IMR-90 (cell line): ENCODE results near the gene DCDC2. TPM values are rescaled to one million over a fixed set of nuclear protein-coding genes. Genes with fewer than 3 reads are reported as not detected.

Experiments
- ATAC-seq: fragments of 200-7000 bp; cut with Tn5 transposase; 2 replicates; pipeline ENCODE4 v1.9.1; 2020; ENCODE audit warnings: low read depth, mild to moderate bottlenecking, moderate library complexity
- BruUV-seq: library from RNA; stranded (reverse); fragments of 400-500 nt; replicated peaks from 2 replicates; lab custom pipeline; 2021; lab: Mats Ljungman, UMichigan
- CTCF ChIA-PET: fragments of 300-600 bp; formaldehyde crosslinking; extraction: SDS; loops from one replicate; lab custom pipeline; 2021; ENCODE audit warnings: antibody characterized with exemption; lab: Yijun Ruan, JAX
- POLR2A ChIA-PET: fragments of 300-600 bp; sonication (Branson Sonifier 250); formaldehyde crosslinking; loops from one replicate; lab custom pipeline; 2022; ENCODE audit warnings: antibody characterized with exemption; ENCODE audit not compliant: unreplicated experiment; lab: Charles Lee
- DNase-seq: peaks from one replicate; pipeline ENCODE4 v3.0.0; 2013
- H2AFZ ChIP-seq: replicated peaks from 2 replicates; pipeline ENCODE3; 2013; ENCODE audit warnings: low read length, mild to moderate bottlenecking; ENCODE audit not compliant: poor library complexity
- H2AK5ac ChIP-seq: 2 replicates; pipeline ENCODE4 v1.6.1; 2013; ENCODE audit warnings: low read depth, low read length, inconsistent platforms
- H2AK9ac ChIP-seq: replicated peaks from 2 replicates; pipeline ENCODE3; 2013; ENCODE audit warnings: mild to moderate bottlenecking, low read depth, low read length, moderate library complexity; ENCODE audit not compliant: poor library complexity
- H2BK120ac ChIP-seq: 2 replicates; pipeline ENCODE4 v1.6.1; 2013; ENCODE audit warnings: low read depth, low read length, inconsistent platforms
- H2BK15ac ChIP-seq: 3 replicates; pipeline ENCODE4 v1.6.1; 2013; ENCODE audit warnings: low read depth, low read length, inconsistent platforms
- H2BK20ac ChIP-seq: 2 replicates; pipeline ENCODE4 v1.6.1; 2013; ENCODE audit warnings: low read depth, mild to moderate bottlenecking, inconsistent platforms, low read length, moderate library complexity
- H2BK5ac ChIP-seq: 2 replicates; pipeline ENCODE4 v1.6.1; 2013; ENCODE audit warnings: mild to moderate bottlenecking, low read depth, low read length, inconsistent platforms; ENCODE audit not compliant: poor library complexity, severe bottlenecking
- H3K14ac ChIP-seq: replicated peaks from 2 replicates; pipeline ENCODE4 v1.6.1; 2013; ENCODE audit warnings: low read depth, low read length, inconsistent platforms
- H3K18ac ChIP-seq: 2 replicates; pipeline ENCODE4 v1.6.1; 2013; ENCODE audit warnings: low read depth, low read length, control low read depth
- H3K23ac ChIP-seq: 2 replicates; pipeline ENCODE4 v1.6.1; 2013; ENCODE audit warnings: low read depth, low read length, inconsistent platforms
- H3K27ac ChIP-seq: 2 replicates; pipeline ENCODE4 v1.5.1; 2013; ENCODE audit warnings: mild to moderate bottlenecking, control low read depth, low read length; ENCODE audit not compliant: insufficient read depth
- H3K27me3 ChIP-seq: 2 replicates; pipeline ENCODE4 v1.6.1; 2013; ENCODE audit warnings: low read length; ENCODE audit not compliant: control insufficient read depth, insufficient read depth
- H3K36me3 ChIP-seq: 2 replicates; pipeline ENCODE4 v1.6.1; 2013; ENCODE audit warnings: low read length, mixed read lengths; ENCODE audit not compliant: control insufficient read depth, insufficient read depth
- H3K4ac ChIP-seq: 2 replicates; pipeline ENCODE4 v1.6.1; 2013; ENCODE audit warnings: low read depth, low read length, inconsistent platforms
- H3K4me1 ChIP-seq: 2 replicates; pipeline ENCODE4 v1.6.1; 2013; ENCODE audit warnings: low read length, mixed read lengths; ENCODE audit not compliant: control insufficient read depth, insufficient read depth
- H3K4me2 ChIP-seq: 2 replicates; pipeline ENCODE4 v1.6.1; 2013; ENCODE audit warnings: low read depth, mild to moderate bottlenecking, control low read depth, low read length, moderate library complexity
- H3K4me3 ChIP-seq: 2 replicates; pipeline ENCODE4 v1.5.1; 2013; ENCODE audit warnings: low read depth, mild to moderate bottlenecking, control low read depth, low read length, moderate library complexity; ENCODE audit not compliant: insufficient read depth
- H3K56ac ChIP-seq: 2 replicates; pipeline ENCODE4 v1.6.1; 2013; ENCODE audit warnings: low read length, inconsistent platforms; ENCODE audit not compliant: insufficient read depth; ENCODE audit errors: extremely low read depth
- H3K79me1 ChIP-seq, 2 experiments: 2 replicates each; pipeline ENCODE4 v1.6.1; 2013; ENCODE audit warnings: low read length in 2 of 2, inconsistent platforms in 1 of 2, low read depth in 1 of 2
- H3K9ac ChIP-seq: 2 replicates; pipeline ENCODE4 v1.6.1; 2013; ENCODE audit warnings: low read depth, low read length, control low read depth
- H3K9me1 ChIP-seq: 2 replicates; pipeline ENCODE4 v1.6.1; 2013; ENCODE audit warnings: low read length, inconsistent platforms; ENCODE audit not compliant: insufficient read depth
- H3K9me3 ChIP-seq: 2 replicates; pipeline ENCODE4 v1.6.1; 2013; ENCODE audit warnings: low read length; ENCODE audit not compliant: control insufficient read depth, insufficient read depth
- H4K20me1 ChIP-seq: 2 replicates; pipeline ENCODE4 v1.6.1; 2013; ENCODE audit warnings: low read length, inconsistent platforms; ENCODE audit not compliant: insufficient read depth
- H4K5ac ChIP-seq: 2 replicates; pipeline ENCODE4 v1.6.1; 2013; ENCODE audit warnings: mild to moderate bottlenecking, low read depth, low read length, control low read depth
- H4K8ac ChIP-seq, 2 experiments: 2 replicates each; pipeline ENCODE4 v1.6.1; 2013; ENCODE audit warnings: low read depth in 2 of 2, low read length in 2 of 2, control low read depth in 1 of 2, inconsistent platforms in 1 of 2
- H4K91ac ChIP-seq: 2 replicates; pipeline ENCODE4 v1.6.1; 2013; ENCODE audit warnings: low read depth, low read length, inconsistent platforms; ENCODE audit not compliant: insufficient read depth
- CTCF ChIP-seq: conservative IDR thresholded peaks from 2 replicates; pipeline ENCODE4 v1.5.1; 2012; ENCODE audit warnings: mild to moderate bottlenecking, low read depth, low read length, improper control_type of control experiment
- FOS ChIP-seq: fragments of 150-350 bp; IDR thresholded peaks from 2 replicates; pipeline ENCODE4 v1.6.1; 2016; ENCODE audit warnings: low read depth, low read length
- MAFK ChIP-seq: IDR thresholded peaks from 2 replicates; pipeline ENCODE4 v1.6.1; 2012; ENCODE audit warnings: low read depth, low read length, improper control_type of control experiment
- MXI1 ChIP-seq: IDR thresholded peaks from 2 replicates; pipeline ENCODE4 v1.6.1; 2012; ENCODE audit warnings: low read depth, mild to moderate bottlenecking, low read length, moderate library complexity, borderline replicate concordance
- NFE2L2 ChIP-seq: fragments of 150-350 bp; IDR thresholded peaks from 2 replicates; pipeline ENCODE4 v1.6.1; 2016; ENCODE audit warnings: low read depth, mild to moderate bottlenecking, low read length
- RAD21 ChIP-seq: IDR thresholded peaks from 2 replicates; pipeline ENCODE4 v1.6.1; 2012; ENCODE audit warnings: low read length, improper control_type of control experiment
- RFX5 ChIP-seq: IDR thresholded peaks from 2 replicates; pipeline ENCODE4 v1.8.0; 2012; ENCODE audit warnings: low read depth, mild to moderate bottlenecking, low read length, moderate library complexity
- SMC3 ChIP-seq: fragments of 150-350 bp; IDR thresholded peaks from 2 replicates; pipeline ENCODE4 v1.6.1; 2016; ENCODE audit warnings: low read depth, mild to moderate bottlenecking, antibody characterized with exemption, low read length, moderate library complexity
- WGBS, 2 experiments: methylation state at CpG; one replicate each; pipeline versions ENCODE4 v1.1.5 to v1.1.7; 2013; ENCODE audit warnings: missing lambda C conversion rate in 2 of 2; ENCODE audit not compliant: insufficient read length in 1 of 2; ENCODE audit errors: extremely low coverage in 2 of 2; 5-methylcytosine and 5-hydroxymethylcytosine counted together
- dilution Hi-C: fragments of 300-500 bp; cut with HindIII; formaldehyde crosslinking; loops from one replicate; pipeline ENCODE4 v1.14.3; 2018; ENCODE audit warnings: low sequenced_read_pairs; ENCODE audit not compliant: unreplicated experiment
- in situ Hi-C: fragments of 300-500 bp; cut with MboI; formaldehyde crosslinking; loops from 3 replicates; pipeline ENCODE4 v1.14.3; 2019; ENCODE audit warnings: low sequenced_read_pairs, inconsistent platforms, mixed read lengths
- intact Hi-C: fragments of 100-400 bp; cut with micrococcal nuclease; formaldehyde crosslinking; loops from 2 replicates; pipeline ENCODE4 v1.10.0; 2022
- polyA plus RNA-seq, 3 experiments: library from polyadenylated mRNA; depleted of rRNA; stranded (reverse); fragments of >200 nt; gene quantifications; 2 replicates each; pipeline ENCODE4 v1.2.3, GENCODE V29; 2012; ENCODE audit warnings: low replicate concordance in 1 of 3
- total RNA-seq: library from RNA; depleted of rRNA; stranded (reverse); fragments of >200 nt; gene quantifications from 2 replicates; pipeline ENCODE4 v1.2.3, GENCODE V29; 2012

The DCDC2 gene
- total and polyA plus RNA-seq, 2 of the 4 experiments (the other 2 are of a cell fraction), result not detected

DNA sequence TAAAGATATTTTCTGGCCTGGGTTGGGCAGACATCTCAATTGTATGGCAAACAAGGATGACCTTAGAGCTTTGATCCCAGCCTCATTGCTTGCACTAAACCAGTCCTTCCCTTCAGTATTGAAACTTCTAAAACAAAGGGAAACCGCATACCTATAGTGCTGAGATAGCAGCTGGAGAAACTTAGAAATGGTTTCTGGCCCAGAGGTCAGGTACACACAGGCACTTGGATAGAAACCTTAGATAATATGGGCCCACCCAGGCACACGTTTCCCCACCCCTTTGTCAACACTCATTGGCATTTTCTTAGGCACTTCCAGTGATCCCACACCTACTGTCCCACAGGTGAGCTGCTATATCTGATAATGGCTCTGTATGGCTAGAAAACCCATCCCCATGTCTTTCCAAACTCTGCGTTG lies 209.7 kb downstream of the DCDC2 start:
- dilution Hi-C loops, result no loop called here
- no peak for DNase-seq
- no peak overlapping the region for H2AFZ ChIP-seq
- CTCF ChIA-PET, result no interaction called here
- no peaks in the 10 kb centered on the region for H3K27me3 ChIP-seq
- WGBS, 2 experiments, result no CpG with 5 or more reads among the region's 3 CpGs
- H3K18ac ChIP-seq, result no peak overlapping the region
- no peak overlapping the region for H4K91ac ChIP-seq
- no peak overlapping the region for H3K56ac ChIP-seq
- no peak overlapping the region for H3K9ac ChIP-seq
- H4K20me1 ChIP-seq, result no peaks in the 10 kb centered on the region
- H2AK9ac ChIP-seq, result no peak overlapping the region
- no peak overlapping the region for H2BK15ac ChIP-seq
- H4K8ac ChIP-seq, result no peak overlapping the region
- no peaks in the 10 kb centered on the region for H3K4me1 ChIP-seq
- H4K5ac ChIP-seq, result no peak overlapping the region
- no peaks in the 10 kb centered on the region for H3K36me3 ChIP-seq
- no peak overlapping the region for H3K23ac ChIP-seq
- no TSS peak for BruUV-seq
- H2BK5ac ChIP-seq, result no peak overlapping the region
- H3K4me2 ChIP-seq, result no peak overlapping the region
- intact Hi-C loops, result no loop called here
- H3K9me3 ChIP-seq, result peaks cover 11% of the 10 kb centered on the region
- H2BK20ac ChIP-seq, result no peak overlapping the region
- TF ChIP-seq NFE2L2, result no peak
- no peak for TF ChIP-seq FOS
- TF ChIP-seq RAD21, result no peak
- TF ChIP-seq RFX5, result no peak
- no peak for TF ChIP-seq SMC3
- TF ChIP-seq MAFK, result no peak
- no peak for TF ChIP-seq CTCF
- no peak for TF ChIP-seq MXI1
- ATAC-seq, result no peak
- H3K4me3 ChIP-seq, result no peak overlapping the region
- no peaks in the 10 kb centered on the region for H3K9me1 ChIP-seq
- in situ Hi-C loops, result no loop called here
- no peak overlapping the region for H2BK120ac ChIP-seq
- H2AK5ac ChIP-seq, result no peak overlapping the region
- H3K14ac ChIP-seq, result no peak overlapping the region
- H3K4ac ChIP-seq, result no peak overlapping the region
- POLR2A ChIA-PET, result no interaction called here
- H3K79me1 ChIP-seq, result no peaks in the 10 kb centered on the region
- no peak overlapping the region for H3K27ac ChIP-seq
